NCI-H2196 treated with DMSO at 0.1 percent for 48 hours (cell line): ENCODE results near the gene KBTBD2.
"Not testable (repeated sequence)": the region's sequence is repeated elsewhere in the genome, so short reads cannot be mapped to it uniquely, and the experiment has no call there.

Experiments
- DNase-seq: peaks from one replicate; lab custom pipeline; 2025; ENCODE audit not compliant: unreplicated experiment; lab: John Stamatoyannopoulos, UW

The KBTBD2 gene

DNA sequence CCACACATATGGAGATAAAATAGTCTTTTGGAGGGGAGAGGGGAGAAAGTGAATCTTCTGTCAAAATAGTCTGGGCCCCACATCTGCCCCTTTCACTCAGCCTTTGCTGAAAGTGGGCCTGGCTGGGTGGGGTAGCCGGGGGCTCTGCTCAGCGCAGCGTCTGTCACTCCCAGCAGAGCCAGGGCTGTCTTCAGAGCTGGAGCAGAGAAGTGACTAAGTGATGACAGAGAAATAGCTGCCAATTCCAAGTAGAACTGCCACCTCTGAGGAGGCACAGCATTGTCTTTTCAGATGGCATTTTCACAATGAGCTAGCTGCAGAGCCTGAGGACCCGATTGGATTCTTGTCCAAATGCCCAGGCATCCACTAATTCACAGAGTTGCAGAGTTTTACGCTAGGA is 34.5 kb downstream of the KBTBD2 start:
- not testable (repeated sequence) for DNase-seq

DNA sequence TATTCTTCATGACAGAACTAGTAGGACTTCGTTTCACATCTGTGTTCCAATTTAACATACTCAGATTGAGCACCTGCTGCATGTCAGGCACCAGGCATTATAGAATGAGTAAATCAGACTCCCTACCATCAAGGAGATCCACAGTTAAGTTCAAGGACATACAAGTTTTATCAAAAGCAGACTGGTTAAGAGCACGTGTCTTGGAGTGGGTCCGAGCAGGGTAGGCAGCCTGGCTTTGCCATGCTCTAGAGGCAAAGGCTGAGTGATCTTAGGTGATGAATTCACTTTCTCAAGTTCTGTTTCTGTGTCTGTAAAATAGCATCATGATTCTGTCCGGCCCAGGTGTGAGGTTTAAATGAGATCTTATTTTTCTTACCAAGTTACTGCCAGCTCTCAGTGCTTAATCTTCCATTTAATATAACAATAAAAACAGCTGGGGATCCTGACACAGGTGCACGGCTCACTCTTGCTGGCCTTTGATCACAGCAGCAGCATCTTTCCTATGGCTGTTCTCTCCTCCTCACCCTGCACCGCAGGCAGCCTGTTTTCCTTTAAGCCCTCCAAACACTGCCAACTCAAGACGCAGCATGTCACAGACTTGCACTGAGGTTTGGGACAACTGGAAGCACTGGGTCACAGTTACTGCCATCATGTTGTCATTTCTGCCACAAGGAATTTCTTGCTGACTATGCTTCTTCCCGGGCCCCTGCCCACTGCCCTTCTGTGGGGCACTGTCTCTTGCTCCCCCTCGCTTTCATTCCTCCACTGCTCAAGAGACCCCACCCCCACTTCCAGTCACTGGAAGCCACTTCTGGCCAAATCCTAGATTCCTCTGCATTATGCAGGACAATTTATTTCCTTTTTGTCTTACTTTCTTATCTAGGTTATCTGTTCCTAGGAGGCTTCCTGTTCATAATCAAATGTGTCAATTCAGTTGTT is 35.5 kb downstream of the KBTBD2 start:
- DNase-seq = not testable (repeated sequence)

GRCh38 chr7:32850654-32851053 is 40.9 kb downstream of the KBTBD2 start:
- not testable (repeated sequence) for DNase-seq

DNA sequence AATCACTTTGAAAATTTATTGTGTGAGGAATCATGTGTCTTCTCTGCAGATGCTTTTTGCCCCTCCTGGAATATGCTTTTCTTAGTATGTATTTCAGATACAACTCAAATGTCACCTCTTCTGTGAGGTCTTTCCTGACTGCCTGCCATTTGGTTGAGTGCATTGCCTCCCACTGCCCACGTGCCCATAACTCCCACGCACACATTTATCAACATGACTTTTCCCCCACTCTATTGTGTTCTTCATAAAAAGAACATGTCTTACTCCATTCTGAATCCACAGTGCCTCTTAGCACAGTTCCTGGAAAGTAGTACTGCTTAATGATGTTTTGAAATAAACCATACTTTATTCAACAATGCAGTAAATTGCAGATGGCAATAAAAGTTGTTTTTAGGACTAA is 42.9 kb downstream of the KBTBD2 start:
- not testable (repeated sequence) for DNase-seq

GRCh38 chr7:32846630-32847225 is 44.8 kb downstream of the KBTBD2 start:
- DNase-seq = no peak

DNA sequence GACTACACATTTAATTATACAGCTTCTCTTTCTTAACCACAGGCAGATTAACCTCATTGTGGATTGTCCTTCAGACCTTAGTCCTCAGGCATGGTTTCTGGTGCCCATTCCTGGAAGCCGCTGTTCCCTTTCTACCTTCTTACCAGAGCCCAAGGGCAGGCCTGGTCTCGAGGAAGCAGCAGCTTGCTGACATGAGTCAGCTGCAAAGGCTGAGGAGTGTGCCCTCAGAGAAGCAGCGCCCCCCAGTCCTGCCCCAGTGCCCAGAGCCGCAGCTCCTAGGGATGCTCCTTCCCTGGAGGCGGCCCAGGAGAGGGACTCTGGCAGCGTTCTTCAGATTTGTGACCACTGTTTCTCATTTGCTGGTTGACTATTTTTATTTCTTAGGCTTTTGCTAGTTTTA is 46.8 kb downstream of the KBTBD2 start:
- DNase-seq = not testable (repeated sequence)

DNA sequence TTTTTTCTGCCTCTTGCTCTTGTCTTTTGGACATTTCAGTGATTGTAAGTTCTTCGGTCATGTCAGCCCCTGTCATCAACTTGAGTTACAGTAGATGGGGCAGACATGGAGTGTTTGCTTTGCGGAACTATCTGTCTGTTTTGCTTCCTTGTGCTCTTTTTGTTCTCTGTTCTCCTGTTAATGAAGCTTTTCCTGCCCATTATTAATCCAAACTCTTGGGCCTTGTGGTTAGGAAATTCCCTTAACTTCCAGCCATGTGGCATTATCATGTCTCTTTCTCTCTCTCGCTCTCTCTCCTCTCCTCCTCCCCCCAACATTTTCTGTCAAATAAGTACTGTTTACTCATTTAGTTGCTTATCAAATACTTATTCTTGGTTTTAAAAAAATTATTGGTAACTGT is 47.8 kb downstream of the KBTBD2 start:
- not testable (repeated sequence) for DNase-seq

DNA sequence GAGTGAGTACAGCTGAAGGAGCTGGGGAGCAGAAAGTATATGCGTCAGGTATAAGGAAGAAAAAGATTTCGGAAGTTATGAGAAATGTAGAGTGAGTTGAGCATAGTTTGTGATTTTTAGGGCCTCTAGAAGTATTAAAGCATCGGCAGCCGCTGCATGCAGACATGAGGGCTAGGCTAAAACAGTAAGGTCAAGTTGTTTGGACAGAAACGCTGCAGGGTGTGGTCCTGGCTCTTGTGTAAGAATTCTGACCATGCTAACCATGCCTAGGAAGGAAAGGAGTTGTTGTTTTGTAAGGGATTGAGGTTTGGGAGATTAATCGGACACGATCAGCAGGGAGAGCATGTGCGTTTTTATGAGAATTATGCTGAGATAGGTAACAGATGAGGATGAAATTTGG is 51.7 kb downstream of the KBTBD2 start:
- not testable (repeated sequence) for DNase-seq

- DNase-seq = not testable (repeated sequence)
These were observed 62.4 kb downstream of the KBTBD2 start for GRCh38 chr7:32828996-32829752.
